CD4-positive, alpha-beta T cell treated with Interferon gamma for 1 hour (primary cell): ENCODE data around the gene SLC7A5.

ENCODE experiments used
- DNase-seq: peaks from one replicate; pipeline ENCODE4 v3.0.0-alpha.2; 2020

Gene SLC7A5

DNA sequence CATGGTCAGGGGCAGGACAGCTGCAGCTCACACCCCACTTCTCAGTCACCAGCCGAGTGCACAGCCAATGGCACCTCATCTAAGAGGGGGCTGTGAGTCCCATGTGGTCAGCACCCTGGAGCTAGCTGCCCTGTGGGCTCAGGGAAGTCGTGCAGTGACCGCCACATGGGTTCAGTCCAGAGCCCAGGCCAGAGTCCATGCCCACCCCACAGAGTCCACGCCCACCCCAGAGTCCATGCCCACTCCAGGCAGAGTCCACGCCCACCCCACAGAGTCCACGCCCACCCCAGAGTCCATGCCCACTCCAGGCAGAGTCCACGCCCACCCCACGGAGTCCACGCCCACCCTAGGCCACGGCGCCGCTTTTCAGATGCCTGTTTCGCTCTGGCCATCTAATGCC is 24.1 kb downstream of the SLC7A5 start:
- DNase-seq: no peak

DNA sequence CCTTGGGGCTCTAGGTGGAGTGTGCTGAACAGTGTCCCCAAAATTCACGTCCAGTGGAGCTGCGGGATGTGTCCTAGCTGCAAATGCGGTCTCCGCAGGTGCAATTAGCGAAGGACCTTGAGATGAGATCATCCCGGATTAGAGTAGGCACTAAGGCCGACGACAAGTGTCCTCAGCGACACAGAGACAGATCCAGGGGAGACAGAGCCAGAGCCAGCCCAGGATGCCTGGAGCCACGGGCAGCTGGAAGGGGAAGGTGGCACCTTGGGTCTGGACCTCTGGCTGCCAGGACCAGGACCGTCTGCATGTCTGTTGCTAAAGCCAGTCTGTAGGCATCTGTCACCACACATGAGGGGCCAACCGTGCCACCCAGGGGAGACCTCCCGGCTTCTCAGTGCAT is 24.5 kb downstream of the SLC7A5 start:
- no peak for DNase-seq

DNA sequence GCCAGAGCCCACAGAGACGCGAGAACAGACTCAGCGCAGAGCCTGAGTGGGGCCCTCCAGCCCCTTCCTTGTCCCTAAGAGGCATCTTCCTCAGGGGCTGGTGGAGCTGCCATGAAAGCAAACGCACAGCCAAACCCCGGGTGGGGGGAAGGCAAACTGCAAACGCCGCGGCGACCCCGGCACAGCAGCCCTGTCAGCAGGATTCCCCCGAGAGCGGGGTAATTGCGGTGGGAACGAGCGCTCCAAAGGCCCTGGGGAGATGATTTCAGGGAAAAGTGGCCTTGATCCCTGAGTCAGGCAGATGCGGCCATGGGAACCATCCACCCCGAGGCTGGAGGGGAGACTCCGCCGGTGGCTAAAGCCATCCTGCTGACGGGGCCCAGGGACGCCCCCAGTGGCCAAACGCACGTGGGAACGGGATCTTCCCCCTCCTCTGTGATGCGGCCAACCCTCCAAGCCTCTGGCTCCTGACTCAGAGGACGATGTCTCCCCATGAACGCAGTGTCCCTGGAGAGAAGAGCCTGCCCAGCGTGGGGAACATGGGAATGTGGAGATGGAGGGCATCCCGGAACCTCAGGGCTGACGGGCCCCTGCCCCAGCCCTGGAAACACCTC is 25.1 kb downstream of the SLC7A5 start:
- DNase-seq: no peak

DNA sequence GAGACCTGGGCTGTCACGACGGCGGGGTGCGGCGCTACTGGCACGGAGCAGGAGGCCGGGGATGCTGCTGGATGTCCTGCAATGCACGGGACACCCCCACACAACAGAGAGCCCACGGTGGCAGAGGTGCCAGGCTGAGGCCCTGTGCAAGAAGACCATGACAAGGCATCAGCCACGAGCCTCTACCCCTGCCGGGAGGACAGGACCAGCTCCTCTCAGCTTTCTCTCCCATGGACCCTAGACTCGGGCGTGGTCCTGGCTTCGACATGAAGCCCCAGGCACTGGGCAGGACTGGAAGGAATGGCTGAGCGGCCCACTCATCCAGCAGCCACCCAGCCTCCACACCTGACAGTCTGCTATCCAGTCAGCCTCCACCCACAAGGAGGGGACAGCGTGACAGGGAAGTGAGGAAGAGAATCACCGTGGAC is 25.6 kb downstream of the SLC7A5 start:
- DNase-seq: no peak

GRCh38 chr16:87842209-87842869 is 27.0 kb downstream of the SLC7A5 start:
- no peak for DNase-seq

DNA sequence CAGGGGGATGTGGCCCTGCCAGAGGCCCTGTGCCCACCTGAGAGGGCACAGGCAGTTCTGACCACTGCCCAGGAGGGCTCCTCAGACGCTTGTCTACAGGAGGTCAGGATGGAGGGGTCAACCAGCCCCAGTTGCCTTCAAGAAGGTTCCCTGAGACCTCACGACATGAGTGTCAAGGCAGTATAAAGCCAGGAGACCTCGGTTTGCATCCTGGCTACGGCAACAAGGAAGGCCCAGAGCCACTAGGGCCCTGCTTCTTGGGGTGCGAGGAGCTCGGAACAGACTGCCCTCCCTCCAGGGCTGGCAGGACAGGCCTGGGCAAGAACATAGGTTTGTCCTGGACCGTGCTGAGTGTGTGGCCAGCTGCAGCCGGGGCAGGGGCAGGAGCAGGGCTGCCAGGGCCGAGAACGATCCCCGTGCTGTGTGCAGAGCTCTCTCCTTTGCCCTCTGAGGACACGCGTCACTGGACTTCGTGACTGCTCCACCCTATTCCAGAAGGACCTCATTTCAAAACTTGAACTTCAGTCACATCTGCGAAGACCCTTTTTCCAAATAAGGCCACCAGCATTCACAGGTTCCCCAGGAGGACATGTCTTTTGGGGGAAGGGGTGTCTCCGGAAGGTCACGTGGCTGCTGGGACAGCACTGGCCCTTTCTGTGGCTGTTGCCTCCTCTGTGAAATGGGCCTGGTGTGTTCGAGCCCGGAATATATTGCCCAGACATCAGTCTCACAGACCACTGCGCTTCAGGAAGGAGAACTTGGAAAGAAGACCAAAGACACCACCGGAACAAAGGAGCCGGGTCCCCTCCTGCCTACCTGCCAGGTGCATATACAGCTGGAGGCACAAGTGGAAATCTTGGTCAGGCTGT is 27.7 kb downstream of the SLC7A5 start:
- DNase-seq: no peak

GRCh38 chr16:87840271-87840978 is 28.9 kb downstream of the SLC7A5 start:
- no peak for DNase-seq

- no peak for DNase-seq
Measured at GRCh38 chr16:87839542-87840270, 29.6 kb downstream of the SLC7A5 start.

DNA sequence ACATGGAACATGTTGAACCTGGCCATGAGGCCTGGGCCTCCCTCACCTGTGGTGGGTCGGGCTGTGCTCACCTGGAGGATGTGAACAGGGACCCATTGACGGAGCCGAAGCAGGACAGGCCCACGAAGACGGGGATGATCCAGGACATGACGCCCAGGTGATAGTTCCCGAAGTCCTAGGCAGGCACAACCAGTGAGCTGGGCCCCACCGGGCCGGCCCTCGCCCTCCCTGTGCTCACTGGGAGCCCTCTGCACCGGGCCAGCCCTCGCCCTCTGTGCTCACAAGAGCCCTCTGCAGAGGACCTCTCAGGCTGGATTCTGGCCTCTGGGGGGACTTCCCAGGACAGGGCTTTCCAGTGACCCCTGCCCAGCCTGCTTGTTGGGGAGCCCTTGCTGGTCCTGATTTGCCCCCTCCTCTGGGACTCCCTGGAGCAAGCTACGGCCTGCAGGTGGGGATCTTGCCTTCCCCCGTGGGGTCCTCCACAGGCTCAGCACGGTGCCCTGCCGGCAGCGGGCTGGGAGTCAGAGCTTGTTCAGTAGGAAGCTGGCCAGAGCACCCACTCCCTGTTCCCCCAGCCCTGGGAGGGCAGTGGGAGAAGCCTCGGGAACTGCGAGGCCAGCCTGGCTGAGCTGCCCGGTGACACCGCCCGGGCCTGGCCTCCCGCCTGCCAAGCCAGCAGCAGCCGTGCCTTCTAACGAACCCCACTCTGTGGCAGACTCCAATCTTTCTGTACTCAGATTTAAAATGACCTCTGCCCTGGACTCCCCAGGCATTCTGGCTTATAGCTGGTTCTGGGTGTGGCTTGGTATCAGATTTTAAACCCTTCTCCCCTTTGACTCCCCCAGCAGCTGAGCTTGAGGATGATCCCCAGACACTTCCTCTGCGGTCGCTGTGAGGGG is 30.4 kb downstream of the SLC7A5 start:
- DNase-seq: no peak

DNA sequence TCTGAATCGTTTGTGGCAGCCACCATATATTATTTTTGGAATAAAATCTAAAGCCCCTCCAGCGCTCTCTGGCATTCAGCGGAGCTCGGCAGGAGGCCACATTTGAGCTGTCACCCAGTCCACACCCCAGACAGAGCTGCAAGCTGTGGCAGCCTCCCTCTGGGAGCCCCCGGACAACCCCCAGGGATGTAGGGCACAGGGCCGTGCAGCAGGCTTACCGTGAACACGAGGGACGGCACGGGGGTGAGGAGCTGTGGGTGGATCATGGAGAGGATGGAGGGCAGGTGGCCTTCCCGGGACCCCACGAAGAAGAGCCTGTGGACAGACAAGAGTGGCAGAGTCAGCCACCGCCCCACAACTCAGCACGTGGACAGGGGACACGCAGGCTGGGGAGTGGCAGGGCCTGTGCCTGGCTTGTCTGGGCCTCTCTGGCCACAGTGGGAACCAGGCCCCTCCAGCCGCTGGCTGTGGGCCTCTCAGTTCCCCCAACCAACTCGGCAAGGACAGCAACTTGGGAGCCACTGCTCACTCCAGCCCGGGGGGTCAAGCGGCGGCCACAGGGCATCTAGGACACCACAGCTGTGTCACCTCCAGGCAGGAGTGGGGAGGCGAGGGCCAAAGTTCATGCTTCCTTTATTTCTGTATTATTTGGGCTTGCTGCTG is 31.5 kb downstream of the SLC7A5 start:
- no peak for DNase-seq

- no peak for DNase-seq
Measured at GRCh38 chr16:87836844-87837581, 32.3 kb downstream of the SLC7A5 start.

GRCh38 chr16:87836346-87836843 is 32.9 kb downstream of the SLC7A5 start:
- DNase-seq: no peak

GRCh38 chr16:87835882-87836331 is 33.4 kb downstream of the SLC7A5 start:
- DNase-seq: no peak

DNA sequence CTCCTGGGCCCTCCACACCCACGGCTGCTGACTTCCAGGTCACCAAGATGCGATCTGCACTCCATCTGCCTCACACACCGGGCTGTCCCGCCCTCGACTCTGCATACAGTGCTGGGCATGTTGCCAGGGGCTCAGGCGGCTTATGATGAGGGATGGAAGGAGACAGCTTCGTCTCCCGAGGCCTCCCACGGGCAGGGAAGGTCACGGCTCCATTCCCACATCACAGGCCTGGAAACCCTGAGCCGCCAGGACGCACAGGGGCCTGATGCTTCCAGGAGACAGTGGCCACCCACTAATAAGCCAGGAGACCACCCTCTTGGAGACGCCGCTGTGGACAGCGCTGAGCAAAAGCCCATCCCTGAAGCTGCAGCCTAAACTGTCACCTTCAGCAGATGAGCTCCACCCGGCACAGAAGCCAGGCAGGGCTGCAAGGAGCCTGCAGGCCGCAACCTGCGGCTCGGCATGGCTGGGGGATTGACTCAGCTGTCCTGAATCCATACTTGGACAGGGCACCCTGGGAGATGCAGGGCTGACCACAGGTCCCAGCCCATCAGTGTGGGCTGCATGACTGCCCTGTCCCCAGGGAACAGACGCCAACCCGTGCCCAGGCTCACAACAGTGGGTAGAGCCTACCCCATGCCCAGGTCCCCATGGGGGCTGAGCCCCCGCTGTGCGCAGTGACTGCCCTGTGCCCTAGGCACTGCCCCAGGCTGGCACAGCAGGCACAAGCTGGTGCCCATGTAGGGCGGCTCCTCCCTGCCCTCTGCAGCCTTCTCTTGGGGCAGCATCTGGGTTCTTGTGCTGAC is 34.4 kb downstream of the SLC7A5 start:
- DNase-seq: no peak

GRCh38 chr16:87834005-87834667 is 35.2 kb downstream of the SLC7A5 start:
- no peak for DNase-seq

DNA sequence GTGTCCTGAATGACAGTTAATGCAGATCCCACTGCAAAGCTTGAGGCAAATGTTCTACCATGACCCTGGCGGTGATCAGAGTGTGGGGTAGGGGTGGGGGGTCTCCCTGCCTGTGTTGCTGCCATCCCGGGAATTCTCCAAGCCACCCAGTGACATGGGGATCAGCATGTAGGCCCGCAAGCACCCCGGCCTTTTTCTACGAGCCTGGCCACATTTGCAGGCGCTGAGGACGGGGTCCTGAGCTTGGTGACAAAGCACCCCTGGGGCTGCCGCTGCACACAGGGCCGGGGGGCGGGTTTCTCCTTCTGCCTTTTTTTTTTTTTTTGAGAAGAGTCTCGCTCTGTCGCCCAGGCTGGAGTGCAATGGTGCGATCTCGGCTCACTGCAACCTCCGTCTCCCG is 35.8 kb downstream of the SLC7A5 start:
- no peak for DNase-seq

DNA sequence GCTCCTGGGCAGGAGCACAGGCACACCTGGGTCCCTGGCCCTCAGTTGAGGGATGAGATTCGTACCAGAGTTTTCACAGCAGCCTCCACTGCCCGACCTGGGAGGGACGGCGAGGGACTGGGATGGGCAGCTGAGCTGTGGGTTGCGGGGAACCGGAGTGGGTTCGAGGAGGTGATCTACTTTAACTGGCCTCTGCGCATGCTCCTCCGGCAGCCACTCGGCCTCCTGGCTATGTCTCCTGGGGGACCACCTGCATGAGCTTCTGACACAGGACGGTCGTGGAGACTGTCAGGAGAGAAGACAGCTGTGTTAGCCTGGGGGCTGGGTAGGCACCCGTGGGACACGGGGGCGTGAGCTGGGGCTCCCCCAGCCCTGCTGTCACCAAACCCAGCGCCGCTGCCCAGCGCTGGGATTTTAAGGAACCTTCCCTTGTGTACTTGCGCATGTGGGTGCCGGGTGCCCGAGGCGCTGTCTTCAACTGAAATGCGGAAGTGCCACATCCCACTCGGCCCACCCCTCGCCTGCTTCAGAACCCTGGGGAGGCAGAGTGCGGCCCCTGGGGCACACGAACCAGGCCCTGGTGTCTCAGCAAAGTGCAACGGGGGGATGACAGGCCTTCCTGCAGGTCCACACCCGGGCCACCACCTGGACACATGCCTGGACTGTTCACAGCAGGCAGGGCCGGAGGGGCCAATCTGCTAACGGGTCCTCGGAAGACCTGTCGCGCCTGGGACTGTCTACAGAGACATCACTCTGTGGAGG is 36.4 kb downstream of the SLC7A5 start:
- peak; percentile 45 for DNase-seq

- DNase-seq: no peak
Measured at GRCh38 chr16:87832137-87832527, 37.2 kb downstream of the SLC7A5 start.
